AG04450 (cell line): ENCODE data around the gene UNC79. TPM values are rescaled to one million over a fixed set of nuclear protein-coding genes. Genes with fewer than 3 reads are reported as not detected.

Experiments
- CTCF ChIA-PET: fragments of 300-600, 350-600 bp; formaldehyde crosslinking; extraction: SDS; loops from one replicate; lab custom pipeline; 2022; ENCODE audit warnings: antibody characterized with exemption, inconsistent platforms; lab: Charles Lee
- POLR2A ChIA-PET: fragments of 350-600 bp; formaldehyde crosslinking; extraction: SDS; loops from one replicate; lab custom pipeline; 2021; ENCODE audit warnings: antibody characterized with exemption, inconsistent platforms; lab: Yijun Ruan, JAX
- DNase-seq: peaks from one replicate; pipeline ENCODE4 v3.0.0-alpha.2; 2011; ENCODE audit warnings: low read depth, low spot score
- H3K27ac ChIP-seq: one replicate; pipeline ENCODE4 v1.5.1; 2012; ENCODE audit warnings: low read depth, low read length, control low read depth
- H3K27me3 ChIP-seq: one replicate; pipeline ENCODE4 v1.6.0; 2012; ENCODE audit warnings: low read length; ENCODE audit not compliant: control insufficient read depth, insufficient read depth
- H3K4me3 ChIP-seq: 2 replicates; pipeline ENCODE4 v1.5.1; 2011; ENCODE audit warnings: mild to moderate bottlenecking, low read depth, low read length, control low read depth
- H3K9me3 ChIP-seq: 2 replicates; pipeline ENCODE4 v1.5.1; 2012; ENCODE audit warnings: low read length; ENCODE audit not compliant: control insufficient read depth, insufficient read depth
- CTCF ChIP-seq: IDR thresholded peaks from 2 replicates; pipeline ENCODE4 v1.5.1; 2011; ENCODE audit warnings: low read depth, low read length, control low read depth, inconsistent platforms
- polyA plus RNA-seq: library from polyadenylated mRNA; depleted of rRNA; stranded (reverse); fragments of >200 nt; gene quantifications from 2 replicates; pipeline ENCODE4 v1.2.3, GENCODE V29; 2011

Gene UNC79
- polyA plus RNA-seq, 1 experiment: 0.02 TPM

- H3K4me3 ChIP-seq: no peak overlapping the region
- no peaks in the 10 kb centered on the region; the same call in 1 of the 2 replicates for H3K9me3 ChIP-seq
- H3K27me3 ChIP-seq: no peaks in the 10 kb centered on the region
- POLR2A ChIA-PET: no interaction called here
- no peak for TF ChIP-seq CTCF
- no peak overlapping the region for H3K27ac ChIP-seq
- CTCF ChIA-PET: no interaction called here
- DNase-seq: no peak
Measured at GRCh38 chr14:93741556-93742230, 311.0 kb downstream of the UNC79 start.

GRCh38 chr14:93742761-93743160 is 312.0 kb downstream of the UNC79 start:
- no peak for TF ChIP-seq CTCF
- Histone ChIP-seq H3K9me3 (peaks cover 4% of the 10 kb centered on the region; the same call in 1 of the 2 replicates), H3K27ac (no peak overlapping the region), H3K4me3 (no peak overlapping the region), H3K27me3 (no peaks in the 10 kb centered on the region)
- DNase-seq: no peak
- POLR2A ChIA-PET: no interaction called here
- CTCF ChIA-PET: no interaction called here

GRCh38 chr14:93743270-93744060 is 312.7 kb downstream of the UNC79 start:
- ChIA-PET CTCF (no interaction called here), POLR2A (no interaction called here)
- DNase-seq: no peak
- peaks cover 10% of the 10 kb centered on the region; the same call in 1 of the 2 replicates for H3K9me3 ChIP-seq
- no peaks in the 10 kb centered on the region for H3K27me3 ChIP-seq
- no peak for TF ChIP-seq CTCF
- H3K4me3 ChIP-seq: no peak overlapping the region
- no peak overlapping the region for H3K27ac ChIP-seq

GRCh38 chr14:93744176-93744575 is 313.4 kb downstream of the UNC79 start:
- Histone ChIP-seq H3K27ac (no peak overlapping the region), H3K9me3 (peaks cover 11% of the 10 kb centered on the region; the same call in 1 of the 2 replicates), H3K4me3 (no peak overlapping the region), H3K27me3 (no peaks in the 10 kb centered on the region)
- CTCF ChIA-PET: no interaction called here
- DNase-seq: no peak
- POLR2A ChIA-PET: no interaction called here
- TF ChIP-seq CTCF: no peak

GRCh38 chr14:93744876-93745275 is 314.1 kb downstream of the UNC79 start:
- ChIA-PET POLR2A (no interaction called here), CTCF (no interaction called here)
- H3K9me3 ChIP-seq: peaks cover 11% of the 10 kb centered on the region; the same call in 1 of the 2 replicates
- no peak for TF ChIP-seq CTCF
- H3K27ac ChIP-seq: no peak overlapping the region
- no peak for DNase-seq
- no peak overlapping the region for H3K4me3 ChIP-seq
- H3K27me3 ChIP-seq: no peaks in the 10 kb centered on the region
